DMS 273 treated with DMSO at 0.1 percent for 48 hours (cell line): ENCODE data around the gene VSIG2.

ENCODE experiments used
- DNase-seq: peaks from one replicate; lab custom pipeline; 2025; lab: John Stamatoyannopoulos, UW

The VSIG2 gene

GRCh38 chr11:124724979-124725718 is 26.9 kb downstream of the VSIG2 start:
- DNase-seq = no peak

DNA sequence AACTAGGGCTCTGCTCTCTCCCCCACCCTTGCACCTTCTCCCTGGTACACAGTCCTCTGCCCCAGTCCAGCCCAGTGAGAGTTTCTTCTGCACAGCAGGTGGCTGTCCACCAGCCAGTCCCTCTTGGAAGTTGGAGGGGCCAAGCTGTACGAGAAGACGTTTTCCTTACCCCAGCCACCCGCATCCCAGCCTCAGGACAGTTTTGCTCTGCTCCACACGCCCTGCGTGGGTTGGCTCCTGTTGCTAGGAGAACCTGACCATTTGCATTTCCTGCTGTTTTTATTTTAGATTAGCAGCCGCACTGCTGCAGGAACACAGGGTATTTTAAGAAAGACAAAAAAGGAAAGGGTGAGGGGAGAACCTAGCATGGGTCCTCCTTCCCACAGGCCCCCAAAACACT is 29.9 kb downstream of the VSIG2 start:
- no peak for DNase-seq

GRCh38 chr11:124719534-124719933 is 32.5 kb downstream of the VSIG2 start:
- no peak for DNase-seq

DNA sequence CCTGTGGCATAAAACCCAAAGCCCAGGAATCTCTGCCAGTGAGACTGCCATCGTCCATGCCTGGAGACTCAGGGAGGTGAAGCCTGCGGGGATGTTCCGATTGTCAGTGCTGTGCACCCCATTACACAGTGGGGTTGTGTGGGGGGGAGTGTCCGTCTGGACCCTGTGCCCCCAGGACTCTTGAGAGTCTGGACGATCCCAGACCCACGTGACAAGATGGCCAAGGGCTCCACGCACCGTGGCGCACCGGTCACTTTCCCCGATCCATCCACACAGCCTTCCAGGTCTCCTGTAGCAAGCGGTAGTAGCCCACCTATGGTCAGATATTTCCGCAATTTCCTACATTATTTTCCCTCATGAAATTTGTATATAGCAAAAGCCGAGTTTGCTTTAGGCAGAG is 33.3 kb downstream of the VSIG2 start:
- DNase-seq = no peak

DNA sequence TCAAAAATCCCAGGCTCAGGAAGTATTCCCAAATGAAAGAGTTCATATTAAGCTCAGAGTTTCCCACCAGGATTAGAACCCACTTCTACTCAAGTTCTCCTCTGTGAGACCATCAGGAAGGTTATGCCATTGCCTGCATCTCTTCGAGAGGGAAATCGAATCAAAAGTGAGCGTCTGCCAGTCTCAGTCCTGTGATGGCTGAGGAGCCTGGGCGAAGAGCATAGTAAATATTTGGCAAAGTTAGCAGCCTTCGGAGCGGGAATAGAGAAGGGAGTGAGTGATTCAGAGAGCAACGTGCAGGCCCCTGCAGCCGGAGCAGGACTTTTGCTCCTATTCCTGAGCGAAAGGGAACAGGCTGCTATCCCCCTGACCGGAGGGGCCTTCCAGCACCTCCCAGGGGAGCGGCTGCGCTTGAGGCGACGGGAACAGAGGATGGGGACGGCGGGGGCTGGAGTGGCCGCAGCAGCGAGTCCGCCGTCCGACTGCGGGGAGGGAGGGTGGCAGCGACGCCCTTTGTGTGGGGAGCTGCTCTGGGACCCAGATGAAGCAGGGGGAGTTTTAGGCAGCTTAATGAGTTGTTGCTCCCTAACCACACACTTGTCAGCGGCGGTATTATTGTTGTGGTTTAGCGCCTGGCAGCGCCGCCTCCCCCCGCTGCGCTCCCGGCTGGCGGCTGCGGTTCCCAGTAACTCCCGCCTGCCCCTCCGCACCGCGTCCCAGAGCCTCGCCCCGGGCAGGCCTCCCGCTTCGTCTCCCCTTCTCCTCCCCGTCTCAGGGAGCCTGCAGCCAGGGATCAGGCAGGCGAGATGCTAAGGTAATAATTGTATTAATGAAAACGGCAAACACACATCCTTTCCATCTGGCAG is 34.0 kb downstream of the VSIG2 start:
- DNase-seq = no peak

DNA sequence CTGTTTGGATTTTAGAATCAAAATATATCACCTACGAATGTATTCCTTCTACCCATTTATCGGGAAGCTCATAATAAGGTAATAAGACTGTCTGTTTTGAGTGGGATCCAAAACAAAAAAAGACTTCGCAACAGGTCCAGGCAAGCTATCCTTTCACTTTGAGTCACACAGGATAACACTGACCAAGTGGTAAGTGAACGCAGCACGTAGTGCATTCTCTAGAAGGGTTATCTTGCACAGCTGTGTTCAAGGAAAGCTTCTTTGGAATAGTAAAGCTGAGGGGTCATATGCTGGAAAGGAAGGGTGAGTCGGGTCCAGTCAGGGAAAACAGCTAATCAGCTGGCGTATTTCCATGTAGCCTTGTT is 34.7 kb downstream of the VSIG2 start:
- DNase-seq = no peak

GRCh38 chr11:124716591-124716990 is 35.5 kb downstream of the VSIG2 start:
- DNase-seq = no peak

GRCh38 chr11:124712392-124712791 is 39.7 kb downstream of the VSIG2 start:
- no peak for DNase-seq

DNA sequence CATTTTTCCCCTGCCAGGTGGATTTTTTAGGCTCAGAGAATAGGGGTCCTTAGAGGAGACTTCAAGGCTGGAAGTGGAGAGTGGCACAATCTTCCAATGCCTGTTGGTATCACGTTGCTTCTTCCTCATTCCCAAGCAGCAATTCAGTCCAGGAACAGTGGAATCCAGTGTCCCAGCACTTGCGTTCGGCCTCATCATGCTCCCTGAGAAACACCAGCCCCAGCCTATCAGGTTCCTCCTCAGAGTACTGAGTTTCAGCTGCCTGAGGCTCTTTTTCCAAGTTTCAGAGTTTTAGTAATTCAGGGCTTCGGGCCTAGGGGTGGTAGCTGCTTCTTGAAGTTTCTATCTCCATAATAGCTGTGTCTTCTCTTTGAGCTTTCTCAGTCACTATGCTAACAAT is 44.2 kb downstream of the VSIG2 start:
- DNase-seq = no peak

DNA sequence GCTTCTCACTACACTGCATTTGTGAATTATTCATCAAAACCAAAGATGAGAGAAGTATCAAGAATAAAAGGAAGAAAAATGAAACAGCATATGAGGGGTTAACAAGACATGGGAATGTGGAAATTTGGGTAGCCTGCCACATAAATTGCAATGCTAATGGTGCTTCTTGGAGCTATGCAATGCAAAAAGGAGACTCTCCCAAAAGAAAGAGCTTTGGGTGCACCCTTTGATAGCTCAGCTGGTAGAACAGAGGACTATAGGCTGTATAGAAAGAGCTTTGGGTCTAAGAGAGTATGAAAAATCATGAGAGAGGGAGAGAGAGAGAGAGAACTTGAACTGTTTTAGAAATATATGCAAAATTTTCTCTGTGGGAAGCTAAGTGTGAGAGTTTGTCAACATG is 52.0 kb downstream of the VSIG2 start:
- DNase-seq = no peak

DNA sequence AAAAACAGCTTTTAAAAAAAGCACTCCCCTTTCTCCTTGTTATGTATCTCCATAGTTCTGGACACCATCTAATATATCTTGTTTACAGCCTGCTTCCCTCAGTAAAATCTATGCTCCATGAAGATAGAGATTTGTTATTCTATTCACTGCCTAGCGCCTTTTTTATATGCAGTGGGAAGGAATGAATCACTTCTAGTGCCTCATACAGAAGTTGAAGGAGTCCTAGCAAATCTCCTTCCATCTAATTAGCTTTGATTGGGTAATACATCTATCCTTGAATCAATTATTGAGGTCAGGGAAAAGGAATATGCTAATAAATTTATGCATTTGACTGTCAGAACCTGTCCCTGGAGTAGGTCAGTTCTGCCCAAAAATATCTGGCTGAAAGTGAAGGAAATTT is 52.5 kb downstream of the VSIG2 start:
- no peak for DNase-seq
